ENCODE data around the gene MMP24OS.

MMP24OS gene

GRCh38 chr20:35300469-35301262 is 22.7 kb upstream of the MMP24OS start:
- Mint-ChIP-seq H3K27ac (no peak overlapping the region), H3K4me1 (ENCODE audit: low read depth) (peaks cover 25% of the 10 kb centered on the region), H3K27me3 (peaks cover 6% of the 10 kb centered on the region), H3K36me3 (ENCODE audit: low read depth) (peaks cover 26% of the 10 kb centered on the region), H3K9me3 (no peaks in the 10 kb centered on the region), H3K4me3 (no peak overlapping the region)
- intact Hi-C loops (cut with micrococcal nuclease) = no loop called here

DNA sequence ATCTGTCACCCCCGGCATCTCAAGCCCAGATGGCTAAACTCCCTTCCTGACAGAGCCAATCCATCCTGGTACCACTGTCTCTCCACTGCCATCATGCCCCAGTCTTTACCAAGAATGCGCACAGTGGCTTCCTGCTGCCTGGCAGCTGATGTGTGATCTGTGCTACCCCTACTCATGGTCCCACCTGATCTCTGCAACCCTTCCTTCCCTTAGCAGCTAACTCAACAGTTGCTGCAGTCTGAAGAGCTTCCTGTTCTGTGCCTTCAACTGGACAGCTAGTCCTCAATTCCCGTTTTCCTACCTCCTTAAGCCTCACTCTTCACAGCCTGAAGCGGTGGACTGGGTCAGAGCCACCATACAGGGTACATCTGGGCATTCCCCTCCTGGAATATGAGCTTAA is 21.9 kb upstream of the MMP24OS start:
- Mint-ChIP-seq H3K4me1 (ENCODE audit: low read depth) (peaks cover 19% of the 10 kb centered on the region), H3K36me3 (ENCODE audit: low read depth) (peaks cover 17% of the 10 kb centered on the region), H3K27ac (no peak overlapping the region), H3K27me3 (peaks cover 6% of the 10 kb centered on the region), H3K4me3 (no peak overlapping the region), H3K9me3 (no peaks in the 10 kb centered on the region)
- intact Hi-C loops (cut with micrococcal nuclease) = no loop called here

DNA sequence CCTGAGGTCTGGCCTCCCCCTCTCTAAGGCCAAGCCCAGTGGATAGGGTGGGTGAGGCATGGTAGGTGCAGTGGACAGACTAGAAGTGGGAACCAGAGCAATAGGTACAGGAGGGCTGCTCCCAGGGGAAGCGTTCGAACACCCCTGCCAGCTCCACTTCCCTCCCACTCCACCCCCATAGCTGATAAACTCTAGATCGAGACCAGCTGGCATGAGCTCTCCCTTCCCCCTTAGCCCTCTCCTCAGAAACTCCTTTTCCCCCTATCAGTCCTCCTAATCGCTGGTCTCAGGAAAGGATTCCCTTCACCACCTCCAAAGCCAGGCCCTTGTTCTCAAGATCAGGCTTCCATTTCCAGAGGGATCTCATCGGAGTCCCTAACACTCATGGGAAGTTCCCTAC is 20.3 kb upstream of the MMP24OS start:
- no peaks in the 10 kb centered on the region for H3K9me3 Mint-ChIP-seq
- peaks cover 6% of the 10 kb centered on the region for H3K27me3 Mint-ChIP-seq
- peaks cover 11% of the 10 kb centered on the region for H3K4me1 Mint-ChIP-seq (ENCODE audit: low read depth)
- H3K36me3 Mint-ChIP-seq (ENCODE audit: low read depth) = peaks cover 9% of the 10 kb centered on the region
- no peak overlapping the region for H3K27ac Mint-ChIP-seq
- no peak overlapping the region for H3K4me3 Mint-ChIP-seq
- intact Hi-C loops (cut with micrococcal nuclease) = no loop called here

DNA sequence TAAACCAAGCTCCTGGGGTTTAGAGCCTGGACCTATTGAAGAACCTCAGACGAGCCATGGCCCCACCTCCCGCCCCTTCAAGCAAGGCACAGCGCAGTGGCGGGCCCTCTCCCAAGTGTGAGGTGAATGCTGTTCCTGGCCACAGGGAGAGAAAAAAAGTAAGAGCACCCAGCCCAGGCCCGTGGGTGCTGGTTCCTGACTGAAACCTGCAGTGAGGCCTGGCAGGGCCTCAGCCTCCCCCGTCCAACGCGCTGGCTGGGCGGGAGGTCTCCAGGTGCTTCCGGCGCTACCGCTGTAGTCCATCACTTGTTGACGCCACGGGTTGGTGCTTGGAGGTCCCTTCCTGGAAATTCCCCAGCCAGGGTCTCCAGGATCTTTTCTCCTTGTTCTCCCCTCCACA is 19.8 kb upstream of the MMP24OS start:
- Mint-ChIP-seq H3K36me3 (ENCODE audit: low read depth) (peaks cover 8% of the 10 kb centered on the region), H3K27ac (no peak overlapping the region), H3K27me3 (peaks cover 6% of the 10 kb centered on the region), H3K4me1 (ENCODE audit: low read depth) (peaks cover 11% of the 10 kb centered on the region), H3K4me3 (no peak overlapping the region), H3K9me3 (no peaks in the 10 kb centered on the region)
- intact Hi-C loops (cut with micrococcal nuclease) = no loop called here

GRCh38 chr20:35297155-35297554 is 19.2 kb upstream of the MMP24OS start:
- intact Hi-C loops (cut with micrococcal nuclease) = no loop called here
- H3K9me3 Mint-ChIP-seq = no peaks in the 10 kb centered on the region
- peaks cover 6% of the 10 kb centered on the region for H3K27me3 Mint-ChIP-seq
- H3K4me3 Mint-ChIP-seq = no peak overlapping the region
- peaks cover 11% of the 10 kb centered on the region for H3K4me1 Mint-ChIP-seq (ENCODE audit: low read depth)
- peaks cover 8% of the 10 kb centered on the region for H3K36me3 Mint-ChIP-seq (ENCODE audit: low read depth)
- H3K27ac Mint-ChIP-seq = no peak overlapping the region

- no peaks in the 10 kb centered on the region for H3K9me3 Mint-ChIP-seq
- H3K36me3 Mint-ChIP-seq (ENCODE audit: low read depth) = no peaks in the 10 kb centered on the region
- intact Hi-C loops (cut with micrococcal nuclease) = no loop called here
- H3K4me1 Mint-ChIP-seq (ENCODE audit: low read depth) = peaks cover 11% of the 10 kb centered on the region
- no peak overlapping the region for H3K27ac Mint-ChIP-seq
- H3K27me3 Mint-ChIP-seq = peaks cover 6% of the 10 kb centered on the region
- no peak overlapping the region for H3K4me3 Mint-ChIP-seq
Observed at GRCh38 chr20:35296101-35296554, 18.2 kb upstream of the MMP24OS start.

- H3K9me3 Mint-ChIP-seq = no peaks in the 10 kb centered on the region
- H3K4me3 Mint-ChIP-seq = no peak overlapping the region
- H3K4me1 Mint-ChIP-seq (ENCODE audit: low read depth) = peaks cover 11% of the 10 kb centered on the region
- no peak overlapping the region for H3K27ac Mint-ChIP-seq
- no peaks in the 10 kb centered on the region for H3K36me3 Mint-ChIP-seq (ENCODE audit: low read depth)
- H3K27me3 Mint-ChIP-seq = peaks cover 8% of the 10 kb centered on the region
- intact Hi-C loops (cut with micrococcal nuclease) = no loop called here
Observed at GRCh38 chr20:35295674-35296073, 17.8 kb upstream of the MMP24OS start.

- Mint-ChIP-seq H3K4me3 (no peak overlapping the region), H3K27me3 (peaks cover 8% of the 10 kb centered on the region), H3K27ac (no peak overlapping the region), H3K4me1 (ENCODE audit: low read depth) (peaks cover 10% of the 10 kb centered on the region), H3K9me3 (no peaks in the 10 kb centered on the region), H3K36me3 (ENCODE audit: low read depth) (no peaks in the 10 kb centered on the region)
- intact Hi-C loops (cut with micrococcal nuclease) = no loop called here
Observed at GRCh38 chr20:35295058-35295457, 17.1 kb upstream of the MMP24OS start.

- Mint-ChIP-seq H3K4me3 (no peak overlapping the region), H3K27ac (no peak overlapping the region), H3K4me1 (ENCODE audit: low read depth) (peaks cover 4% of the 10 kb centered on the region), H3K9me3 (no peaks in the 10 kb centered on the region), H3K36me3 (ENCODE audit: low read depth) (no peaks in the 10 kb centered on the region), H3K27me3 (peaks cover 8% of the 10 kb centered on the region)
- intact Hi-C loops (cut with micrococcal nuclease) = no loop called here
Observed at GRCh38 chr20:35294293-35294685, 16.4 kb upstream of the MMP24OS start.

DNA sequence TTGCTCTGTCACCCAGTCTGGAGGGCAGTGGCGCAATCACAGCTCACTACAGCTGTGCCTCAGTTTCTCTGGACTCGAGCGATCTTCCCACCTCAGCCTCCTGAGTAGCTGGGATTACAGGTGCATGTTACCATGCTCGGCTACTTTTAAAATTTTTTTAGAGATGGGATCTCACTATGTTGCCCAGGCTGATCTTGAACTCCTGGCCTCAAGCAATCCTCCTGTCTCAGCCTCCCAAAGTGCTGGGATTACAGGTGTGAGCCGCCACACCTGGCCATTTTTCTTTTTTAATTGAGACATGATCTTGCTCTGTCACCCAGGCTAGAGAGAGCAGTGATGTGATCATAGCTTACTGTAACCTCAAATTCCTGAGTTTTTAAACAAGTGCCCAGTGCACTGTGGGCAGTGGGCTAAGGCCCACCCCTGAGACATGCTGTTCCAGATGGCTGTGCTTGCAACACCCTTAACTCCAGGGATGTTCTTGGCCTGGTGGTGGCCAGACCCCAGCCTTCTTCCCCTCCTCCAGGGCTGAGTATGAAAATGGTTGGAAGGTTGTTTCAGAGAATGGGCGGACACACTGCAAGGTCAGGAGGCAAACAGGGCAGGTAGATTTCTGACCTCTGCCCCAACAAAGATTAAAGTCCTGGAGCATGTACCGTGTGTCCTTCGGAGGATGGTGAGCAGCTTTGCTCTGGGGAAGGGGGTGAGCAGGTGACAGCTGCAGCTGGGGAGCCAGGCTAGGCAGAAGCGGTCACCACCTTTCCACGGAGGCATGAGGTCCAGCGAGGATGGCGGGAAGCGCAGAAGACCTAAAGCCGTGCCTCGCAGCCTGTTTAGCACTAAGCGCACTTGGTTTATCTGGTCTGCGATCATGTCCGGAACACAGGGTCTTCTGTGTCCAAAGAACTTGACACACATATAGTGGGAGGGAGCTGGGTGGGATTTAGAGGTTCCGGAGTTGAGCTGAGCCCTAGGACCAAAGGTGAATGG is 15.7 kb upstream of the MMP24OS start:
- H3K36me3 Mint-ChIP-seq (ENCODE audit: low read depth) = no peaks in the 10 kb centered on the region
- no peak overlapping the region for H3K4me3 Mint-ChIP-seq
- no peaks in the 10 kb centered on the region for H3K9me3 Mint-ChIP-seq
- H3K27me3 Mint-ChIP-seq = peaks cover 8% of the 10 kb centered on the region
- intact Hi-C loops (cut with micrococcal nuclease) = no loop called here
- H3K4me1 Mint-ChIP-seq (ENCODE audit: low read depth) = peaks cover under 1% of the 10 kb centered on the region
- H3K27ac Mint-ChIP-seq = no peak overlapping the region

GRCh38 chr20:35292504-35293285 is 14.8 kb upstream of the MMP24OS start:
- intact Hi-C loops (cut with micrococcal nuclease) = no loop called here
- Mint-ChIP-seq H3K4me1 (ENCODE audit: low read depth) (no peaks in the 10 kb centered on the region), H3K4me3 (no peak overlapping the region), H3K36me3 (ENCODE audit: low read depth) (no peaks in the 10 kb centered on the region), H3K27me3 (peaks cover 7% of the 10 kb centered on the region), H3K27ac (no peak overlapping the region), H3K9me3 (no peaks in the 10 kb centered on the region)

GRCh38 chr20:35291654-35292503 is 14.0 kb upstream of the MMP24OS start, which contains the start of gene FAM83C:
Gene FAM83C, minus strand, starts transcription at chr20:35292425. Its CDS starts 121 bp downstream, at chr20:35292304.
- H3K36me3 Mint-ChIP-seq (ENCODE audit: low read depth) = no peaks in the 10 kb centered on the region
- intact Hi-C loops (cut with micrococcal nuclease) = no loop called here
- H3K27ac Mint-ChIP-seq = no peak within 1 kb of the TSS
- no peaks in the 10 kb centered on the region for H3K4me1 Mint-ChIP-seq (ENCODE audit: low read depth)
- H3K27me3 Mint-ChIP-seq = peaks cover 7% of the 10 kb centered on the region
- H3K9me3 Mint-ChIP-seq = no peaks in the 10 kb centered on the region
- H3K4me3 Mint-ChIP-seq = no peak within 1 kb of the TSS

DNA sequence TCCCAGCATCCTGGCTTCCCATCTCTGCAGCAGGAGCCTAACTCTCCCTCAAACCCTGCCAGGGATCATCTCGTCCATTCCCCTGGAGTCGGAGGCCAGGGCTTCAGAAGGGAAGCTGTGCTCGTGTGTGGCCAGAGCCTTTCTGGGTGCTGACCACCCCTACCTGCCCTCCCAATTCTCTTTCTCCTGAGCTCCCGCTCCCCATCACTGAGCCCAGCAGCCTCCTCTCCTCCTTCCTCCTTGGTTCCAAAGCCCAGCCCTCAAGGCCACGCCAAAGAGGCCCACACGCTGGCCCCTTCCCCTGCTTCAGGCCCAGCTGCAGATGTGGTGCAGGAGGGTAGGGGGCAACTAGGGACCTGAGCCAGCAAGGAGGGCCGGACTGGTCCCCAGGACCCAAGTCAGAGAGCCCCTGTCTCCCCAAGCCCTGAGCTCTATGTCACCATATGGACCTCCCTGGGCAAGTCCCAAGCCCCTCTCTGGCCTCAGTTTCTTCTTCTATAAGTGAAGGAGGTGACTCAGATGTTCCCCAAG is 13.0 kb upstream of the MMP24OS start:
- intact Hi-C loops (cut with micrococcal nuclease) = no loop called here
- no peaks in the 10 kb centered on the region for H3K9me3 Mint-ChIP-seq
- H3K27me3 Mint-ChIP-seq = peaks cover 5% of the 10 kb centered on the region
- no peaks in the 10 kb centered on the region for H3K4me1 Mint-ChIP-seq (ENCODE audit: low read depth)
- H3K27ac Mint-ChIP-seq = no peak overlapping the region
- no peak overlapping the region for H3K4me3 Mint-ChIP-seq
- H3K36me3 Mint-ChIP-seq (ENCODE audit: low read depth) = no peaks in the 10 kb centered on the region
